GM18858 (cell line): ENCODE data around the gene MBTD1.
A peak's percentile ranks its signal among the peaks of the same experiment; 100 is the strongest.

Experiments used
- ATAC-seq: cut with Tn5 transposase; IDR thresholded peaks from one replicate; pipeline ENCODE4 v1.9.1; 2021; ENCODE audit not compliant: unreplicated experiment

The MBTD1 gene

GRCh38 chr17:51152766-51153209 lies 107.1 kb downstream of the MBTD1 start:
- ATAC-seq, result no peak

GRCh38 chr17:51150932-51151331 lies 108.9 kb downstream of the MBTD1 start:
- no peak for ATAC-seq

- ATAC-seq, result no peak
Measured at GRCh38 chr17:51149163-51149562, 110.7 kb downstream of the MBTD1 start.

- ATAC-seq, result no peak
Measured at GRCh38 chr17:51147650-51148049, 112.2 kb downstream of the MBTD1 start.

- ATAC-seq, result no peak
Measured at GRCh38 chr17:51144266-51145022, 115.4 kb downstream of the MBTD1 start.

GRCh38 chr17:51142597-51142996 lies 117.3 kb downstream of the MBTD1 start:
- no peak for ATAC-seq

GRCh38 chr17:51135956-51136355 lies 123.9 kb downstream of the MBTD1 start:
- ATAC-seq, result no peak

- no peak for ATAC-seq
Measured at GRCh38 chr17:51133365-51133764, 126.5 kb downstream of the MBTD1 start.

- ATAC-seq, result peak; percentile 53
Measured at GRCh38 chr17:51132964-51133319, 126.9 kb downstream of the MBTD1 start.

- ATAC-seq, result no peak
Measured at GRCh38 chr17:51128076-51128475, 131.8 kb downstream of the MBTD1 start.
